MCF 10A (cell line): ENCODE data around the gene MID1IP1. TPM values are rescaled to one million over a fixed set of nuclear protein-coding genes. Genes with fewer than 3 reads are reported as not detected.

Source experiments
- BruUV-seq: library from RNA; stranded (reverse); fragments of 400-500 nt; replicated peaks from 2 replicates; lab custom pipeline; 2021; lab: Mats Ljungman, UMichigan
- CTCF ChIA-PET: fragments of 300-600 bp; sonication (Branson Sonifier 250); formaldehyde crosslinking; extraction: SDS; loops from one replicate; lab custom pipeline; 2021; ENCODE audit warnings: antibody characterized with exemption, inconsistent platforms; lab: Yijun Ruan, JAX
- POLR2A ChIA-PET: fragments of 300-600, 350-650 bp; sonication (Branson Sonifier 250); formaldehyde crosslinking; extraction: SDS; loops from one replicate; lab custom pipeline; 2020; ENCODE audit warnings: antibody characterized with exemption, inconsistent platforms; lab: Yijun Ruan, JAX
- DNase-seq: peaks from one replicate; pipeline ENCODE4 v3.0.0-alpha.2; 2018; ENCODE audit not compliant: unreplicated experiment
- H3K27ac Mint-ChIP-seq: one replicate; pipeline ENCODE4 v1.8.0; 2022; ENCODE audit warnings: mild to moderate bottlenecking, low read depth, mixed read lengths; ENCODE audit not compliant: unreplicated experiment
- H3K27me3 Mint-ChIP-seq: one replicate; pipeline ENCODE4 v1.8.0; 2022; ENCODE audit warnings: mixed read lengths; ENCODE audit not compliant: insufficient read depth, unreplicated experiment
- H3K36me3 Mint-ChIP-seq: one replicate; pipeline ENCODE4 v1.8.0; 2022; ENCODE audit warnings: mild to moderate bottlenecking, moderate library complexity, mixed read lengths; ENCODE audit not compliant: insufficient read depth, unreplicated experiment
- H3K4me1 Mint-ChIP-seq: one replicate; pipeline ENCODE4 v1.8.0; 2022; ENCODE audit warnings: mixed read lengths; ENCODE audit not compliant: insufficient read depth, unreplicated experiment
- H3K4me3 Mint-ChIP-seq: one replicate; pipeline ENCODE4 v1.8.0; 2022; ENCODE audit warnings: mild to moderate bottlenecking, moderate library complexity, mixed read lengths; ENCODE audit not compliant: unreplicated experiment
- H3K9me3 Mint-ChIP-seq: one replicate; pipeline ENCODE4 v1.8.0; 2022; ENCODE audit warnings: mixed read lengths; ENCODE audit not compliant: unreplicated experiment
- intact Hi-C: fragments of 100-400 bp; cut with micrococcal nuclease; formaldehyde crosslinking; loops from 2 replicates; pipeline ENCODE4 v1.14.1; 2022
- total RNA-seq: library from RNA; stranded (reverse); gene quantifications from 2 replicates; pipeline ENCODE4 v1.2.3, GENCODE V29; 2022
- TF ChIP-seq, protein P1 (sequence below): fragments of 200-600 bp; IDR thresholded peaks from one replicate; pipeline ENCODE4 v1.8.0; 2022; ENCODE audit warnings: antibody characterized with exemption, mild to moderate bottlenecking; ENCODE audit not compliant: unreplicated experiment

The MID1IP1 gene
- total RNA-seq, 1 experiment from 2014 or later: 52.4 TPM

GRCh38 chrX:38850807-38851544 is 49.7 kb downstream of the MID1IP1 start:
- Mint-ChIP-seq H3K27me3 (peaks cover 25% of the 10 kb centered on the region), H3K27ac (no peak overlapping the region), H3K4me1 (no peaks in the 10 kb centered on the region), H3K9me3 (no peaks in the 10 kb centered on the region), H3K4me3 (no peak overlapping the region), H3K36me3 (peaks cover 4% of the 10 kb centered on the region)
- TF ChIP-seq, protein P1, sequence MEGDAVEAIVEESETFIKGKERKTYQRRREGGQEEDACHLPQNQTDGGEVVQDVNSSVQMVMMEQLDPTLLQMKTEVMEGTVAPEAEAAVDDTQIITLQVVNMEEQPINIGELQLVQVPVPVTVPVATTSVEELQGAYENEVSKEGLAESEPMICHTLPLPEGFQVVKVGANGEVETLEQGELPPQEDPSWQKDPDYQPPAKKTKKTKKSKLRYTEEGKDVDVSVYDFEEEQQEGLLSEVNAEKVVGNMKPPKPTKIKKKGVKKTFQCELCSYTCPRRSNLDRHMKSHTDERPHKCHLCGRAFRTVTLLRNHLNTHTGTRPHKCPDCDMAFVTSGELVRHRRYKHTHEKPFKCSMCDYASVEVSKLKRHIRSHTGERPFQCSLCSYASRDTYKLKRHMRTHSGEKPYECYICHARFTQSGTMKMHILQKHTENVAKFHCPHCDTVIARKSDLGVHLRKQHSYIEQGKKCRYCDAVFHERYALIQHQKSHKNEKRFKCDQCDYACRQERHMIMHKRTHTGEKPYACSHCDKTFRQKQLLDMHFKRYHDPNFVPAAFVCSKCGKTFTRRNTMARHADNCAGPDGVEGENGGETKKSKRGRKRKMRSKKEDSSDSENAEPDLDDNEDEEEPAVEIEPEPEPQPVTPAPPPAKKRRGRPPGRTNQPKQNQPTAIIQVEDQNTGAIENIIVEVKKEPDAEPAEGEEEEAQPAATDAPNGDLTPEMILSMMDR: no peak
- intact Hi-C loops: no loop called here
- POLR2A ChIA-PET: no interaction called here
- no peak for DNase-seq
- CTCF ChIA-PET: no interaction called here
- BruUV-seq: no TSS peak

DNA sequence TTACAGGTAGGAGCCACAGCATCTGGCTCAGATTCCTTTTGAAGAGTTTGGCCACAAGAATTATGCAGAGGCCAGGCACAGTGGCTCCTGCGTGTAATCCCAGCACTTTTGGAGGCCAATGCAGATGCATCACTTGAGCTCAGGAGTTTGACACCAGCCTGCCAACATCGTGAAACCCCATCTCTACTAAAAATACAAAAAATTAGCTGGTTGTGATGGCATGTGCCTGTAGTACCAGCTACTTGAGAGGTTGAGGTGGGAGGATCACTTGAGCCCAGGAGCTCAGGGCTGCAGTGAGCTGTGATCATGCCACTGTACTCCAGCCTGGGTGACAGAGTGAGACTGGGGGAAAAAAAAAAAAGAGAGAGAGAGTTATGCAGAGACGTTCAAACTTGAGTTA is 53.0 kb downstream of the MID1IP1 start:
- H3K4me1 Mint-ChIP-seq: peaks cover under 1% of the 10 kb centered on the region
- POLR2A ChIA-PET: no interaction called here
- H3K9me3 Mint-ChIP-seq: no peaks in the 10 kb centered on the region
- TF ChIP-seq, protein P1: no peak
- intact Hi-C loops: no loop called here
- CTCF ChIA-PET: no interaction called here
- DNase-seq: no peak
- H3K27me3 Mint-ChIP-seq: peaks cover 28% of the 10 kb centered on the region
- H3K4me3 Mint-ChIP-seq: no peak overlapping the region
- no TSS peak for BruUV-seq
- H3K36me3 Mint-ChIP-seq: peaks cover 4% of the 10 kb centered on the region
- no peak overlapping the region for H3K27ac Mint-ChIP-seq

Other genes starting within 250 kb of the MID1IP1 start
- gene TSPAN7, start 239.9 kb upstream of the MID1IP1 start, total RNA-seq: not detected in 2 replicates